ENCODE measurements around the gene NLRP6. TPM values are rescaled to one million over a fixed set of nuclear protein-coding genes. Genes with fewer than 3 reads are reported as not detected.

Gene NLRP6
- polyA plus RNA-seq, 1 donor, result not detected

Other genes starting within 250 kb of the NLRP6 start
- gene SCGB1C1, start 85.3 kb upstream of the NLRP6 start, polyA plus RNA-seq (ENCODE audit: insufficient read length), result 0.34 TPM
- 28.1 TPM for gene BET1L, start 71.0 kb upstream of the NLRP6 start, polyA plus RNA-seq (ENCODE audit: insufficient read length)
- 60.2 TPM for gene RIC8A, start 70.7 kb upstream of the NLRP6 start, polyA plus RNA-seq (ENCODE audit: insufficient read length)
- gene SIRT3, start 42.1 kb upstream of the NLRP6 start, polyA plus RNA-seq (ENCODE audit: insufficient read length), result 24.4 TPM
- gene PSMD13, start 41.4 kb upstream of the NLRP6 start, polyA plus RNA-seq (ENCODE audit: insufficient read length), result 90.1 TPM
- 5.2 TPM for gene PGGHG, start 10.7 kb downstream of the NLRP6 start, polyA plus RNA-seq (ENCODE audit: insufficient read length)
- gene IFITM5, start 21.1 kb downstream of the NLRP6 start, polyA plus RNA-seq (ENCODE audit: insufficient read length), result not detected
- 47.5 TPM for gene IFITM2, start 29.4 kb downstream of the NLRP6 start, polyA plus RNA-seq (ENCODE audit: insufficient read length)
- gene IFITM1, start 35.6 kb downstream of the NLRP6 start, polyA plus RNA-seq (ENCODE audit: insufficient read length), result 12.2 TPM
- 250 TPM for gene IFITM3, start 42.5 kb downstream of the NLRP6 start, polyA plus RNA-seq (ENCODE audit: insufficient read length)
- 11.4 TPM for gene B4GALNT4, start 91.1 kb downstream of the NLRP6 start, polyA plus RNA-seq (ENCODE audit: insufficient read length)
- gene PKP3, start 115.8 kb downstream of the NLRP6 start, polyA plus RNA-seq (ENCODE audit: insufficient read length), result 0.16 TPM
- gene SIGIRR, start 136.6 kb downstream of the NLRP6 start, polyA plus RNA-seq (ENCODE audit: insufficient read length), result 11.6 TPM
- gene ANO9, start 163.6 kb downstream of the NLRP6 start, polyA plus RNA-seq (ENCODE audit: insufficient read length), result 0.20 TPM
- gene PTDSS2, start 171.9 kb downstream of the NLRP6 start, polyA plus RNA-seq (ENCODE audit: insufficient read length), result 33.3 TPM
- gene RNH1, start 228.8 kb downstream of the NLRP6 start, polyA plus RNA-seq (ENCODE audit: insufficient read length), result 85.0 TPM

All from forelimb muscle (tissue), 1 donor.